K562 (cell line): Measurements from ENCODE around the gene PARD3B. TPM values are rescaled to one million over a fixed set of nuclear protein-coding genes. Genes with fewer than 3 reads are reported as not detected.

Experiments
- ATAC-seq: fragments of 200-7000 bp; cut with Tn5 transposase; 3 replicates; pipeline ENCODE4 v1.9.1; 2020; ENCODE audit warnings: moderate library complexity
- BruUV-seq: library from RNA; stranded (reverse); fragments of 400-500 nt; replicated peaks from 2 replicates; lab custom pipeline; 2021; lab: Mats Ljungman, UMichigan
- CTCF ChIA-PET: fragments of 300-600 bp; formaldehyde crosslinking; extraction: SDS; loops from one replicate; lab custom pipeline; 2021; ENCODE audit warnings: low intra/inter-chr PET ratio; lab: Yijun Ruan, JAX
- POLR2A ChIA-PET: fragments of 300-600, 350-650 bp; sonication (Branson Sonifier 250); formaldehyde crosslinking; extraction: SDS; loops from one replicate; lab custom pipeline; 2021; ENCODE audit warnings: antibody characterized with exemption, inconsistent platforms; lab: Yijun Ruan, JAX
- DNase-seq, 4 experiments: peaks; one replicate each; pipeline versions ENCODE4 v3.0.0 to v3.0.0-alpha.2; 2011 to 2018; ENCODE audit warnings: low spot score in 3 of 4, mixed read lengths in 3 of 4; ENCODE audit errors: extremely low read depth in 1 of 4
- FAIRE-seq: peaks from 2 replicates; lab custom pipeline; 2011; peaks lifted over from hg19 to GRCh38; lab: Jason Lieb, UNC
- H2AFZ ChIP-seq: 2 replicates; pipeline ENCODE4 v1.6.0; 2011; ENCODE audit warnings: low read depth, low read length, control low read depth, inconsistent platforms
- H3K27ac ChIP-seq: fragments of 200-600 bp; 3 replicates; pipeline ENCODE4 v1.8.0; 2011; ENCODE audit warnings: low read depth, mild to moderate bottlenecking, control low read depth, inconsistent platforms, low read length, moderate library complexity, mixed read lengths; ENCODE audit errors: extremely low read depth
- H3K27me3 ChIP-seq, 2 experiments: fragments of 300-600 bp in 1 of 2; 2 replicates in 1 of 2; 3 replicates in 1 of 2; pipeline versions ENCODE4 v1.6.0 to v1.8.0; 2011; ENCODE audit warnings: inconsistent platforms in 2 of 2, low read length in 2 of 2, mild to moderate bottlenecking in 1 of 2, mixed read lengths in 1 of 2, moderate library complexity in 1 of 2; ENCODE audit not compliant: control insufficient read depth in 2 of 2, insufficient read depth in 2 of 2
- H3K36me3 ChIP-seq: fragments of 300-600 bp; 3 replicates; pipeline ENCODE4 v1.8.0; 2011; ENCODE audit warnings: mild to moderate bottlenecking, low read length, inconsistent platforms; ENCODE audit not compliant: control insufficient read depth, insufficient read depth
- H3K4me1 ChIP-seq, 2 experiments: fragments of 200-600 bp in 1 of 2; replicated peaks in 1 of 2; 2 replicates in 1 of 2; 3 replicates in 1 of 2; pipeline versions ENCODE4 v1.5.1 to v1.8.0; 2011; ENCODE audit warnings: inconsistent platforms in 2 of 2, low read length in 2 of 2, mild to moderate bottlenecking in 1 of 2, mixed read lengths in 1 of 2, moderate library complexity in 1 of 2; ENCODE audit not compliant: control insufficient read depth in 2 of 2, insufficient read depth in 2 of 2
- H3K4me2 ChIP-seq: 2 replicates; pipeline ENCODE4 v1.6.1; 2011; ENCODE audit warnings: low read length, control low read depth, inconsistent platforms, mixed read lengths; ENCODE audit not compliant: insufficient read depth
- H3K4me3 ChIP-seq: fragments of 200-600 bp; sonication (generic), shearing (Covaris generic); 2 replicates; pipeline ENCODE4 v1.5.1; 2016; ENCODE audit warnings: control low read depth, inconsistent platforms
- H3K79me2 ChIP-seq: fragments of 200-600 bp; 3 replicates; pipeline ENCODE4 v1.8.0; 2011; ENCODE audit warnings: low read length, inconsistent platforms; ENCODE audit not compliant: control insufficient read depth, insufficient read depth
- H3K9ac ChIP-seq, 2 experiments: 2 replicates each; pipeline versions ENCODE4 v1.6.0 to v1.6.1; 2011; ENCODE audit warnings: low read depth in 2 of 2, low read length in 2 of 2, control low read depth in 1 of 2, inconsistent platforms in 1 of 2, mild to moderate bottlenecking in 1 of 2, mixed read lengths in 1 of 2; ENCODE audit not compliant: insufficient read depth in 1 of 2
- H3K9me1 ChIP-seq: one replicate; pipeline ENCODE4 v1.6.0; 2011; ENCODE audit warnings: inconsistent platforms, mild to moderate bottlenecking, low read length, moderate library complexity; ENCODE audit not compliant: control insufficient read depth, insufficient read depth
- H3K9me3 ChIP-seq: replicated peaks from 2 replicates; pipeline ENCODE4 v1.5.1; 2011; ENCODE audit warnings: low read depth, low read length, inconsistent platforms; ENCODE audit not compliant: control insufficient read depth, insufficient read depth
- H4K20me1 ChIP-seq: replicated peaks from 2 replicates; pipeline ENCODE4 v1.6.1; 2011; ENCODE audit warnings: low read length, inconsistent platforms, mixed read lengths; ENCODE audit not compliant: control insufficient read depth, insufficient read depth
- CEBPB ChIP-seq: fragments of 450-650 bp; IDR thresholded peaks from 2 replicates; pipeline ENCODE4 v1.6.1; 2016; ENCODE audit warnings: missing genetic modification characterization, missing compliant biosample characterization
- HMBOX1 ChIP-seq: sonication (generic); IDR thresholded peaks from 2 replicates; pipeline ENCODE4 v1.6.1; 2016
- KLF1 ChIP-seq: fragments of 450-650 bp; IDR thresholded peaks from 2 replicates; pipeline ENCODE4 v1.6.1; 2016; ENCODE audit warnings: missing genetic modification characterization, missing compliant biosample characterization
- PTBP1 ChIP-seq: fragments of 200-400 bp; formaldehyde crosslinking; IDR thresholded peaks from 2 replicates; pipeline ENCODE4 v1.6.1; 2017; ENCODE audit warnings: low read depth, low read length
- TARDBP ChIP-seq: fragments of 450-650 bp; IDR thresholded peaks from 2 replicates; pipeline ENCODE4 v1.6.1; 2016
- ZNF12 ChIP-seq: sonication (generic); formaldehyde crosslinking; IDR thresholded peaks from 2 replicates; pipeline ENCODE4 v1.4.0; 2020; ENCODE audit warnings: mild to moderate bottlenecking, missing genetic modification reagents
- WGBS: fragments of 100-300 bp; shearing (Covaris generic); methylation state at CpG from one replicate; pipeline ENCODE4 v1.1.6; 2016; ENCODE audit warnings: low coverage, mixed read lengths; ENCODE audit not compliant: insufficient coverage; ENCODE audit errors: missing lambda C conversion rate; 5-methylcytosine and 5-hydroxymethylcytosine counted together
- in situ Hi-C: fragments of 300-500 bp; cut with MboI; formaldehyde crosslinking; loops from 4 replicates; pipeline ENCODE4 v1.15.0; 2018; ENCODE audit warnings: inconsistent platforms, mixed read lengths
- intact Hi-C: fragments of 100-400 bp; cut with micrococcal nuclease; formaldehyde crosslinking; loops from 2 replicates; pipeline ENCODE4 v1.14.2; 2022
- polyA plus RNA-seq, 8 experiments: library from polyadenylated mRNA; depleted of rRNA in 4 of 8; stranded (reverse) in 5 of 8; unstranded in 3 of 8; fragments of >200 nt; fragmentation: Nextera tagmentation in 2 of 8; fragmentation: Illumina TruSeq in 1 of 8; extraction: Ambion mirVana in 2 of 8; extraction: Trizol in 1 of 8; gene quantifications; 2 replicates each; pipeline versions ENCODE4 v1.2.1 to v1.2.3, GENCODE V29; 2011 to 2014; ENCODE audit warnings: inconsistent platforms in 1 of 8, missing spikeins in 1 of 8
- total RNA-seq, 7 experiments: library from RNA; depleted of rRNA in 6 of 7; stranded (reverse); fragments of >200 nt in 6 of 7; fragmentation: Illumina TruSeq in 2 of 7; extraction: Trizol in 2 of 7; gene quantifications; 2 replicates each; pipeline versions ENCODE4 v1.2.1 to v1.2.3, GENCODE V29; 2011 to 2021; ENCODE audit warnings: low replicate concordance in 1 of 7

Gene PARD3B
- total and polyA plus RNA-seq, 9 of the 15 experiments (the other 6 are each of a cell fraction or from before 2014, with no cell fraction given) = 0.15 to 3.0 (median 1.1) TPM

- Histone ChIP-seq H3K9me1 (no peaks in the 10 kb centered on the region), H3K4me3 (no peak overlapping the region), H3K9me3 (no peaks in the 10 kb centered on the region), H3K4me2 (no peak overlapping the region), H3K27me3 (no peaks in the 10 kb centered on the region), H3K79me2 (no peaks in the 10 kb centered on the region), H3K27ac (no peak overlapping the region), H4K20me1 (no peaks in the 10 kb centered on the region), H3K36me3 (no peaks in the 10 kb centered on the region), H3K9ac (no peak overlapping the region), H2AFZ (no peak overlapping the region), H3K4me1 (no peaks in the 10 kb centered on the region; a peak in 1 of 5 replicates)
- BruUV-seq = no TSS peak
- FAIRE-seq (no peak), ATAC-seq (no peak), DNase-seq (no peak)
- ChIA-PET CTCF (no interaction called here), POLR2A (no interaction called here)
- TF ChIP-seq PTBP1 (no peak), HMBOX1 (no peak), KLF1 (tag) (no peak), TARDBP (no peak), ZNF12 (CRISPR knock-in tag) (no peak), CEBPB (tag) (no peak)
- 54% methylated on average over 1 of the region's 1 CpG for WGBS
- intact Hi-C loops (no loop called here), in situ Hi-C loops (no loop called here)
Observed at GRCh38 chr2:204897561-204897960, 352.3 kb downstream of the PARD3B start.
